ENCODE measurements around the gene SHISAL2A.
A peak's percentile ranks its signal among the peaks of the same experiment; 100 is the strongest.
"Not testable (repeated sequence)": the region's sequence is repeated elsewhere in the genome, so short reads cannot be mapped to it uniquely, and the experiment has no call there.

SHISAL2A gene

DNA sequence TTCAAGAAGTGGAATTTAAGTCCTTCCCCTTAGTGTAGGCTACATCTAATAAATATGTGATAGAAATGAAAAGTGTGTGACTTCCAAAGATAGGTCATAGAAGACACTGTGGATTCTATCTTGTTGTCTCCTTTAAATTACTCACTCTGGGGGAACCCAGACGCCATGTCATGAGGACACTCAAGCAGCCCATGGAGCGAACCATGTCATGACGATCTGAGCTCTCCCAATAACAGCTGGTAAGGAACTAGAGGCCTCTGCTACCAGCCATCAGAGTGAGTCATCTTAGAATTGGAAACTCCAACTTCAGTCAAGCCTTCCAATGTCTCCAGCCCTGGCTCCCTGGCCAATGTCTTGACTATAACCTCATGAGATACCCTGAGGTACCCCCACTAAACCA is 58.9 kb downstream of the SHISAL2A start:
- DNase-seq: no peak

DNA sequence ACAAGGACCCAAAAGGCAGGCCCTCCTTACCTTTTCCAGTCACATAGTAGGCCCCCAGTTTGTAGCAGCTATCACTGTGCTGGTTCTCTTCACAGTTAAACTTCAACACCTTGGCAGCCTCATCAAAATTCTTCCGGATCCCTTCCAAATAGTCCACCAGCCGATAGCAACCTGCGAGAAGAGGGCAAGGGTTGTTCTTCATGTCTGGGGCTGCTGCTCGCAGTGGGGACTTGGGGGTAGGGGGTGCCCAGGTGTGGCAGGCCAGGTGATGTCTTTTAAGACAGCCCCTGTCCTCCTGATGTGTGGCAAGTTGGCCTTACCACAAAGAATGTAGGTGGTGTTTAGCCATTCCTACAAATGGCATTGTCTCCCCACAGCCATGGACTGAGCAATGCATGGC is 59.7 kb downstream of the SHISAL2A start:
- DNase-seq: no peak

DNA sequence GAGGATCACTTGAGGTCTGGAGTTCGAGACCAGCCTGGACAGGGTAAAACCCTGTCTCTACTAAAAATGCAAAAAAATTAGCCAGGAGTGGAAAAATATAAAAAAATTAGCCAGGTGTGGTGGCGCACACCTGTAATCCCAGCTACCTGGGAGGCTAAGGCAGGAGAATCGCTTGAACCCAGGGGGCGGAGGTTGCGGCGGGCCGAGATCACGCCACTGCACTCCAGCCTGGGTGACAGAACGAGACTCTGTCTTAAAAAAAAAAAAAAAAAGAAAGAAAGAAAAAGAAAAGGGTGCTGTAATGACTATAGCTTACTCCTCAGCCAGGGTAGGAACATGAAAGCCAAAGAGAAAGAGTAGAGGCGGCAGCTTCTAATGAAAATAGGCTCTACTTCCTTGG is 60.4 kb downstream of the SHISAL2A start:
- not testable (repeated sequence) for DNase-seq

DNA sequence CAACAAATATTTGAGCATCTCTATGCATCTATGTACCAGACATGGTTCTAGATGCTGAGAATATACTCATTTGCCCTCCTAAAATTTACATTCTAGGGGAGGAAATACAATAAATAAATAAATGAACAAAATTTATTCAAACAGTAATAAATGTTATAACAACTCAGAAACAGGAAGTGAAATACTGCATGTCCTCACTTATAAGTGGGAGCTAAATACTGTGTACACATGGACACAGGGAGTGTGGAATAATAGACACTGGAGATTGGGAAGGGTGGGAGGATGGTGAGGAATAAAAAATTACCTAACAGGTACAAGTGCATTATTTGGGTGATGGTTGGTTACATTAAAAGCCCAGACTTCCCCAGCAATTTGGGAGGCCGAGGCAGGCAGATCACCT is 60.9 kb downstream of the SHISAL2A start:
- DNase-seq: no peak

DNA sequence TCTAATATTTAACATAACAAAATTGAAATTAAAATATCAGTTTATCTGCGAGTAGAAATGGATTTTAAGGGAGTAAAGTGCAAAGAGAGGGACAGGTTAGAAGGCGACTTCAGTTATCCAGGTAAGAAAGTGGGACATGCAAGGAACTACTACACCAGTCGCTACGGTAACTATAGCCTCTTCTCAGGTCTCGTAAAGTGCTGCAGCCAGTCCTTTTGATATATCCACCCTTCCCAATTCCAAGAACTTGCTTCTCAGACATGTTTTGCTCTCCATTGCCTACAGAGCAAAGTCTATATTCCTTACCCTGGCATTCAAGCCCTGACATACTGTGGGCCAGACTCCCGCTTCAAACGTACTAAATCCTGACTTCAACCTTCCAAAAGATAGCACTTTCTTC is 62.7 kb downstream of the SHISAL2A start:
- no peak for DNase-seq

DNA sequence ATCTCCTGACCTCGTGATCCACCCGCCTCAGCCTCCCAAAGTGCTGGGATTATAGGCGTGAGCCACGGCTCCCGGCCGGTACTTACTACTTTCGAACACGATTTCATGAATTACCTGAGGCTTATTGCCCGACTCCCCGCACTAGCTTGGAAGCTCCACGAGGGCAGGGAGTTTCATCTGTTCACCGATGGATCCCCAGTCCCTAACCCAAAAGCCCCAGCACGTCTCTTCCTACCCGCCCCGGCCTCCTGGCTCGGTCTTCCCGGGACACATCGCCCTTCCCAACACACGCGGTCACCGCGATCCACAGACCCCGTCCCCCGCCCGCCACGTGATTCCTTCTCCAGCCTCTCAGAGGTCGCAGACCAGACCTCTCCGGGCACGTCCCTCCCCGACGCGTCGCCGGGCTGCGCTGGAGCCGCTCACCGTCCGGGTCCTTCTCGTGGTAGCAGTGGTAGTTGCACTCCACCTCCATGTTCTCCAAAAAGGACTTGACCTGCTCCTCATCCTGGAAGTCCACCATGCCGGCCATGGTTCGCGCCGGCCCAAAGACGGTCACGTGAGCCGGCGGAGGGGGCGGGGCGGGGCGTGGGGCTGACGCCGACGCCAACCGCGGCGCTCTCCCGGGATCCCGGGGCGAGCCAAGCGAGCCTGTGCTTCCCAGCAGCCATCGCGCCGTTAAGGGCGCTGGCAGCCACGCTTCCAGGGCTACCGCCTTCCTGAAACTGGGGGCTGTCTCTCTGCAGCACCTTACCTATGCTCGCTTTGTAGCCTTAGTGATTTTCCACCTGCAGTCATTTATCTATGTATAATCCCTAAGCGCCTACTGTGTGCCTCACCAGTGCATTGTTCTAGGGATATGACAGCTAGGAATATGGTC is 65.1 kb downstream of the SHISAL2A start, which contains the start of gene COA7:
Gene COA7 (minus strand): TSS at position 553 of the 880 bp plus-strand sequence. CDS start 21 bp downstream, at position 532.
- peak; percentile 63 for DNase-seq

DNA sequence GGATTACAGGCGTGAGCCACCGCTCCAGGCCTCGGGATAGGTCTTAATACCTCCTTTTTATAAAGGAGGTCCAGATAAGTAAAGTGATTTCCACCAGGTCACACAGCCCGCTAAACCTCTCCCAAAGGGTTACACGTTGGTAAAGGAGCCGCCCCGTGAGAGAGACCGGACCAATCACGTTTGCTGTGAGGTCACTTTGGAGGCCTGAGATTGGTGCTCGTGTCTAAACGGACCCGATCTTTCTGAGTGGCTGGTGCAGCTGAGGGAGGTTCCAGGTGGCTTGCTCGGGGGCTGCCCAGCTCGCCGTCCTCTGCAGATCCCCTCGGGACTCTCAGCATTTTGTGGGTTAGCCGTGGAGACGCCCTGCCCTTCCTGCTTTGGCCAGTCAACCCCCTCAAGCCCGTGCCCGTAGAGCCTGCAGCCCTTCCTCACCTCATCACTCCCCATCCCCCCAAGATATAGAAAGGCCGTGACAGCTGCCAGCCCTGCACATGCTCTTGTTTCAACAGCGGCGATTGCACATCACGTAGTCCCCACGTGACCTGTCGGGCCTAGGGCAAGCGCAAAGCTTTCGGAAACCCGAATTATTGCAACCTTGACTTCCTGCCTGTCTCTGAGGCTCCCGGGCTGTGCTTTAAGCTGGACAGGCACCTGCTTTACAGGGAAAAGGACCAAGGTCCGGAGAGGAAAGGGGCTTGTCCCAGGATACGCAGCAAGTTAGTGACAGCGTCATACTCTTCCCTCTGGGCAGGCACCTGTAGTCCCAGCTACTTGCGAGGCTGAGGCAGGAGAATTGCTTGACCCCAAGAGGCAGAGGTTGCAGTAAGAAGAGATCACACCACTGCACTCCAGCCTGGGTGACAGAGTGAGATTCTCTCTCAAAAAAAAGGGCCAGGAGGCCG is 70.2 kb downstream of the SHISAL2A start:
- peak; percentile 93 for DNase-seq

DNA sequence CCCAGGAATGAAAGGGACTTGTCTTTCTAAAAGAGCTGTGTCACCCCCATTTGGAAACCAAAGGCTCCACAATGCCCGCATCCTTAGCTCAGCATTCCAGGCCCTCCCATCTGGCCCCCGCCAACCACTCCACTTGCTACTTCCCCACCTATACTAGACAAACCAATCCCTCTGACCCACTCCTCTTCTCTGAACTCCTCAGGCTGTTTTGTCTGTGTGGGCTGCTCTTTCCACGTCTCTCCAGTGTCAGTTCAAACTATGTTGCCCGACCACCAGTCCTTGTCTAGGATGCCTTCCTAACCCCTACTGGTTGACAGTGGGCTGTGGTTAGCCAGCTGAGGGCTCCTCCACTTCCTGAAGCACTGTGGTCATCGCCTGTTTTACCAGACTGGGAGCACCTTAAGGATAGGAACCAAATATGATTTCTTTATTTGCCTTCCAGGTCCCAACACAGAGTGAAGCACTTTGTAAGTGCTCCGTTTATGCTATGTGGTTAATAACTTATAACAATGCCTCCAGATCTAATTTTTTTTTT is 73.2 kb downstream of the SHISAL2A start:
- no peak for DNase-seq

Data from SHP77 treated with DMSO at 0.1 percent for 48 hours (cell line).